Endothelial cell of umbilical vein (primary cell): ENCODE measurements around the gene CHCHD4. TPM values are rescaled to one million over a fixed set of nuclear protein-coding genes. Genes with fewer than 3 reads are reported as not detected.

ENCODE experiments used
- BruUV-seq: library from RNA; stranded (reverse); fragments of 400-500 nt; replicated peaks from 2 replicates; lab custom pipeline; 2021; lab: Mats Ljungman, UMichigan
- CTCF ChIA-PET: fragments of 300-600, 350-600 bp; sonication (Branson Sonifier 250); formaldehyde crosslinking; loops from one replicate; lab custom pipeline; 2021; ENCODE audit warnings: antibody characterized with exemption, inconsistent platforms; lab: Charles Lee
- POLR2A ChIA-PET: fragments of 300-600, 350-600 bp; sonication (Branson Sonifier 250); formaldehyde crosslinking; loops from one replicate; lab custom pipeline; 2021; ENCODE audit warnings: antibody characterized with exemption, inconsistent platforms; lab: Charles Lee
- DNase-seq: peaks from one replicate; pipeline ENCODE4 v3.0.0-alpha.2; 2011; ENCODE audit warnings: low read depth, low spot score
- FAIRE-seq: peaks from 2 replicates; lab custom pipeline; 2011; peaks lifted over from hg19 to GRCh38; lab: Jason Lieb, UNC
- H2AFZ ChIP-seq: 2 replicates; pipeline ENCODE4 v1.6.0; 2012; ENCODE audit warnings: low read depth, low read length, control low read depth, inconsistent platforms
- H3K27ac ChIP-seq: 2 replicates; pipeline ENCODE4 v1.5.1; 2011; ENCODE audit warnings: low read depth, mild to moderate bottlenecking, control low read depth, low read length, moderate library complexity; ENCODE audit not compliant: insufficient read depth
- H3K27me3 ChIP-seq, 2 experiments: 2 replicates each; pipeline versions ENCODE4 v1.6.0 to v1.6.1; 2011; ENCODE audit warnings: low read length in 2 of 2, mixed read lengths in 1 of 2; ENCODE audit not compliant: control insufficient read depth in 2 of 2, insufficient read depth in 2 of 2
- H3K36me3 ChIP-seq, 2 experiments: 2 replicates in 1 of 2; 3 replicates in 1 of 2; pipeline ENCODE4 v1.5.1; 2011; ENCODE audit warnings: low read length in 2 of 2, mild to moderate bottlenecking in 1 of 2, moderate library complexity in 1 of 2; ENCODE audit not compliant: control insufficient read depth in 2 of 2, insufficient read depth in 2 of 2; ENCODE audit errors: extremely low read depth in 1 of 2
- H3K4me1 ChIP-seq: 3 replicates; pipeline ENCODE4 v1.5.1; 2011; ENCODE audit warnings: mild to moderate bottlenecking, low read length; ENCODE audit not compliant: control insufficient read depth, insufficient read depth; ENCODE audit errors: extremely low read depth
- H3K4me2 ChIP-seq: 2 replicates; pipeline ENCODE4 v1.6.1; 2011; ENCODE audit warnings: low read length, control low read depth, mixed read lengths; ENCODE audit not compliant: insufficient read depth
- H3K4me3 ChIP-seq, 3 experiments: fragments of 200-600 bp in 1 of 3; sonication (generic), shearing (Covaris generic) in 1 of 3; replicated peaks in 1 of 3; 2 replicates each; pipeline ENCODE4 v1.5.1; 2011 to 2016; ENCODE audit warnings: control low read depth in 3 of 3, low read length in 3 of 3, mild to moderate bottlenecking in 2 of 3, inconsistent platforms in 1 of 3, low read depth in 1 of 3, moderate library complexity in 1 of 3; ENCODE audit not compliant: insufficient read depth in 1 of 3
- H3K79me2 ChIP-seq: 2 replicates; pipeline ENCODE4 v1.6.0; 2012; ENCODE audit warnings: low read length, inconsistent platforms; ENCODE audit not compliant: control insufficient read depth, insufficient read depth
- H3K9ac ChIP-seq: replicated peaks from 2 replicates; pipeline ENCODE3; 2011; ENCODE audit warnings: low read length, control low read depth; ENCODE audit not compliant: insufficient read depth; ENCODE audit errors: extremely low read depth
- H3K9me1 ChIP-seq: replicated peaks from 3 replicates; pipeline ENCODE4 v1.6.0; 2011; ENCODE audit warnings: mild to moderate bottlenecking, low read length; ENCODE audit not compliant: control insufficient read depth, insufficient read depth; ENCODE audit errors: extremely low read depth
- H3K9me3 ChIP-seq: replicated peaks from 2 replicates; pipeline ENCODE4 v1.5.1; 2012; ENCODE audit warnings: low read length, inconsistent platforms; ENCODE audit not compliant: control insufficient read depth, insufficient read depth
- H4K20me1 ChIP-seq: replicated peaks from 2 replicates; pipeline ENCODE3; 2011; ENCODE audit warnings: mild to moderate bottlenecking, low read length; ENCODE audit not compliant: control insufficient read depth, insufficient read depth; ENCODE audit errors: extremely low read depth
- CTCF ChIP-seq, 2 donors: IDR thresholded peaks; 1 replicate in 1 of 2; 2 replicates in 1 of 2; pipeline ENCODE4 v1.5.1; 2011; ENCODE audit warnings: low read length in 2 of 2, mild to moderate bottlenecking in 2 of 2, moderate library complexity in 2 of 2, control low read depth in 1 of 2, inconsistent platforms in 1 of 2, low read depth in 1 of 2; ENCODE audit not compliant: insufficient read depth in 1 of 2; ENCODE audit errors: extremely low read depth in 1 of 2
- EZH2 ChIP-seq: IDR thresholded peaks from 2 replicates; pipeline ENCODE4 v1.6.1; 2012; ENCODE audit warnings: borderline replicate concordance, low read depth, mild to moderate bottlenecking, moderate library complexity, low read length, inconsistent platforms; ENCODE audit not compliant: severe bottlenecking
- FOS ChIP-seq: IDR thresholded peaks from 2 replicates; pipeline ENCODE4 v1.6.1; 2011; ENCODE audit warnings: mild to moderate bottlenecking, low read length, moderate library complexity, borderline replicate concordance; ENCODE audit not compliant: insufficient read depth
- GATA2 ChIP-seq: IDR thresholded peaks from 2 replicates; pipeline ENCODE4 v1.7.0; 2011; ENCODE audit warnings: low read depth, mild to moderate bottlenecking, moderate library complexity, mixed read lengths, low read length; ENCODE audit not compliant: insufficient read length, insufficient read depth
- JUN ChIP-seq: IDR thresholded peaks from 2 replicates; pipeline ENCODE4 v1.6.1; 2011; ENCODE audit warnings: borderline replicate concordance, low read depth; ENCODE audit not compliant: insufficient read length, insufficient read depth
- MYC ChIP-seq: IDR thresholded peaks from one replicate; pipeline ENCODE4 v1.6.1; 2011; ENCODE audit warnings: mild to moderate bottlenecking, low read depth, low read length
- POLR2A ChIP-seq: IDR thresholded peaks from 2 replicates; pipeline ENCODE4 v1.6.1; 2012; ENCODE audit warnings: low read depth, mild to moderate bottlenecking, control low read depth, low read length
- POLR2AphosphoS5 ChIP-seq: IDR thresholded peaks from 2 replicates; pipeline ENCODE4 v1.6.1; 2012; ENCODE audit warnings: low read depth, mild to moderate bottlenecking, control low read depth, low read length, moderate library complexity; ENCODE audit not compliant: insufficient read depth
- dilution Hi-C: fragments of 300-500 bp; cut with MboI; formaldehyde crosslinking; loops from one replicate; pipeline ENCODE4 v1.15.0; 2019; ENCODE audit warnings: low sequenced_read_pairs; ENCODE audit not compliant: extremely low pct_ligation_motif_present
- intact Hi-C: fragments of 100-400 bp; cut with micrococcal nuclease; formaldehyde crosslinking; loops from one replicate; pipeline ENCODE4 v1.10.0; 2022
- polyA plus RNA-seq, 4 experiments: library from polyadenylated mRNA; depleted of rRNA in 3 of 4; stranded (reverse) in 3 of 4; unstranded in 1 of 4; fragments of >200 nt; gene quantifications; 2 replicates each; pipeline versions ENCODE4 v1.2.1 to v1.2.3, GENCODE V29; 2011 to 2012; ENCODE audit warnings: missing spikeins in 1 of 4
- total RNA-seq: library from RNA; stranded (reverse); gene quantifications from 2 replicates; pipeline ENCODE4 v1.2.3, GENCODE V29; 2021
- TF ChIP-seq, protein P1 (sequence below): IDR thresholded peaks from 2 replicates; pipeline ENCODE4 v1.6.1; 2011; ENCODE audit not compliant: insufficient read depth, insufficient read length

Gene CHCHD4
- total and polyA plus RNA-seq, 2 donors (not counting 3 experiments of a cell fraction or from before 2014, with no cell fraction given), result 8.5 to 13.6 TPM

DNA sequence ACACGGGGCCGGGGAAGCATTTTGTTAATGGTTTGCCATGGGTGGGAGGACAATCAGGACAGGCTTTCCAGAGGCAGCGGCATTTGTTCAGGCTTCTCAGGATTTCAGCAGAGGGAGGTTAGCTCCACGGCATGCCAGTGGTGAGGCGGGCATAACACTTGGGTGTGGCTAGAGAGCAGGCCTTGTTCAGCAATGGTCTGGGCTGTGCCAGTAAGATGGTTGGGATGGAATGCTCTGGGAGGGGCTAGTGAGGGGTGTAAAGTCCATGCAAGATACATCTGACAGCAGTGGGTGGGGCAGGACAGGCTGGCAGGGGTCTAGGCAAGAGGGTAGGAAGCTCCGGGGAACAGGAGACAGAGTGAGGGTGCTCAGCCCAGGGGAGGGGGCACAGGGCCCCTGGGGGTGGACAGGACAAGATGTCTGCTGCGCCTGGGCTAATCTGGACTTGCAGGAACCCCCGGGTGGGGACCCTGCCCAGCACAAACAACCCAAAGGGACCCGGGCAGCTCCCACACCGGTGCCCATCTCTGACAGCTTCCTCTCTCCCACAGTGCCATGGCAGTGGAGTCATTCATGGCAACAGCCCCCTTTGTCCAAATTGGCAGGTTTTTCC lies 8.6 kb upstream of the CHCHD4 start:
- Histone ChIP-seq H3K9me3 (no peaks in the 10 kb centered on the region), H3K36me3 (peaks cover 8 to 61% of the 10 kb centered on the region in 2 experiments), H3K4me3 (no peak overlapping the region), H3K27ac (no peak overlapping the region), H3K27me3 (no peaks in the 10 kb centered on the region), H2AFZ (no peak overlapping the region), H3K79me2 (peaks cover 9% of the 10 kb centered on the region), H3K4me2 (no peak overlapping the region), H3K9ac (no peak overlapping the region), H4K20me1 (no peaks in the 10 kb centered on the region), H3K4me1 (no peaks in the 10 kb centered on the region), H3K9me1 (no peaks in the 10 kb centered on the region)
- TF ChIP-seq, protein P1, sequence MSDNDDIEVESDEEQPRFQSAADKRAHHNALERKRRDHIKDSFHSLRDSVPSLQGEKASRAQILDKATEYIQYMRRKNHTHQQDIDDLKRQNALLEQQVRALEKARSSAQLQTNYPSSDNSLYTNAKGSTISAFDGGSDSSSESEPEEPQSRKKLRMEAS, result no peak
- TF ChIP-seq CTCF (IDR thresholded peaks at IDR 0.05; ENCODE audit: extremely low read depth in 1 of 2, insufficient read depth in 1 of 2, low read depth in 1 of 2, low read length in 2 of 2) (no peak), FOS (no peak), MYC (no peak), JUN (no peak), GATA2 (no peak), POLR2A (no peak), EZH2 (no peak), POLR2AphosphoS5 (no peak)
- BruUV-seq, result no TSS peak
- FAIRE-seq (no peak), DNase-seq (no peak)
- ChIA-PET CTCF (interaction anchor here (0.8 kb wide), 1 partner anchor 10 kb away, joined by 3 read pairs; no protein-coding TSS in a partner anchor), POLR2A (interaction anchor here (2.8 kb wide), 1 partner anchor 8 kb away, joined by 8 read pairs; the partner anchor contains the start of genes CHCHD4 and TMEM43)
- intact Hi-C loops, result no loop called here
- dilution Hi-C loops, result no loop called here
